NAMALWA (cell line): ENCODE data around the gene PTGER3.
A peak's percentile ranks its signal among the peaks of the same experiment; 100 is the strongest.
"Not testable (repeated sequence)": the region's sequence is repeated elsewhere in the genome, so short reads cannot be mapped to it uniquely, and the experiment has no call there.

ENCODE experiments used
- DNase-seq: peaks from one replicate; pipeline ENCODE4 v3.0.0-alpha.2; 2015; ENCODE audit warnings: low spot score

The PTGER3 gene

DNA sequence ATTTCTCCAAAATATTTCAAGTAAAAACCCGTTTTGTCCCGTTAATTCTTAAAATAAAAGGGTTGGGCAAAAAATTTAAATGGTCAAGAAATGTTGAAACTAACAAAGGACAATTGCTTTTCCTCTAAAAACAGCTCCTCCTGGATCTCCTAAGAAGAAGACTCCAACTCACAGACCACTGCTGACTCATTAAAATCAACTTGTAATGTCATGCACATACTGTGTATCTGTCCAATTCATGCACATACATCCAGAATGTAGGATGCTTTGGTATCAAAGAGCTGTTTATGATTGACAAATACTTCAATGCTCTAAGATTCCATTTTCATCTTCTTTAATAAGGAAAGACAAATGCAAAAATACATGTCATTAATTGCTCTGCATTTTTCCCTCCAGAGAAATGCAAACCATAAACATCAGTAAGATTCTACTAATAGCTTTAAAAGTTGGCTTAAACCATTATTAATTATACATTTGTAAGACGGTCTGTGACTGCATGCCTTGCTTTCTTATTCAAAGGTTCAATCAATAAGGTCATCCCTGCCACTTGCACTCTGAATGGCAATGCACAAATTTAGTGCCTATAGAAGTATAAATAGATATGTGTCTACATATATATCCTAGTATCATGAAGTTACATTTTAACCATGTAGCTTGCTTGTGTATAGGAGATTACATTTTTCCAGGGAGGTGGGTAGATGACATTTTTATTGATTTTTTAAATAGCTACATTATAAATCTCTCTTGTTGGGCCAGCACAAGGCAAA, 44.7 kb downstream of the PTGER3 start:
- DNase-seq = no peak

DNA sequence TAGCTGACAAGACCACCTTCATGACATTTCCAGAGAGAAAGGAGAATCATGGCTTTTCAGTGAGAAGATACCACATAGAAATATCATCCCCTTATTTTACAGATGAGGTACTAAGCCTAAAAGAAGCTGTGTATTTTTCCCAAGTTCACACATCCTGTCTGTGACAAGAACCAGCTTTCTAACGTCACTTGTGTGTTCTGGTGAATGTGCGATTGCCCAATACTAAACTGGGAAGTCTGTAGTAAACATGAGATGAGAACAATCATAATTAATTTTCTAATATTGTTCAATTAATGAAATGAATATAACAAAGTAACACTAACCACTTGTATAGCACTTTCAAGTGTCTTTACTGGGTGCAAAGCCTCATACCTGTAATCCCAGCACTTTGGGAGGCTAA, 46.0 kb downstream of the PTGER3 start:
- DNase-seq = no peak

- DNase-seq = no peak
These were observed 49.8 kb downstream of the PTGER3 start for GRCh38 chr1:70997793-70998192.

GRCh38 chr1:70994753-70995268, 52.8 kb downstream of the PTGER3 start:
- DNase-seq = no peak

DNA sequence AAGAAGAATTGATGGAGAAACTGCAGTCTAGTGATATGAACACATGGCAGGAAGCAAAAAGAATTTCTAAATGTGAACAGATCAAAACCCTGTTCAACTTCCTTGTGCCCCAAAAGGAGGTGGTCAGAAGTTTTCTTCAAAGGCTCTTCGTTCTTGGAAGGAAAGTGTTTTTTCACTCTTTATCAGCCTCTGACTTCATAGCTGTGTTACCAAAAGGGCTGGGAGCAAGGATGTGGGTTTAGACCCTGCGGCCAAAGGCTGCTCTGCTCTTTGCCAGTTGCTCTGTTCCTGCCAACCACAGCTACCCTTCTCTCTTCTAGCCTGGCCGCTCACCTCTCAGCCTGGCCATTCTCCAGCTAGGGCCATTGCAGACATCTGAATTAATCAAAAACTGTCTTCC, 53.8 kb downstream of the PTGER3 start:
- no peak for DNase-seq

DNA sequence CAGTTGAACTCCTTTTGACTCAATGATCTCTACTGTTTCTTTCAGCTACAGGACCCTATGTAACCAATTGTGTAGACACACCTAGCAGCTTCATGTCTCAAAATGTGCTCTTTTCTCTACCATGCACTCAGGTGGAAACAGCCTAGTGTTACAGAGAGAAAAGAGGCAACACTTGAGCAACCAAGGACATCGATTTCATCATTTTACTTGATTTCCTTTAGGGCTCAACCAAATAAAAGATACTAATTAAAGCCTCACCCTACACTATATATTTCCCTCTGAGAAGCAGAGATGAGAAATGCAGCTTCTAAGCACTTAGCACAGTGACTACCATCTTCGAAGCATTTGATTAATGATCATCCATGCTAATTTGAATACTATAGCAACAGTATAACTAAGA, 55.1 kb downstream of the PTGER3 start:
- DNase-seq = peak; percentile 7

DNA sequence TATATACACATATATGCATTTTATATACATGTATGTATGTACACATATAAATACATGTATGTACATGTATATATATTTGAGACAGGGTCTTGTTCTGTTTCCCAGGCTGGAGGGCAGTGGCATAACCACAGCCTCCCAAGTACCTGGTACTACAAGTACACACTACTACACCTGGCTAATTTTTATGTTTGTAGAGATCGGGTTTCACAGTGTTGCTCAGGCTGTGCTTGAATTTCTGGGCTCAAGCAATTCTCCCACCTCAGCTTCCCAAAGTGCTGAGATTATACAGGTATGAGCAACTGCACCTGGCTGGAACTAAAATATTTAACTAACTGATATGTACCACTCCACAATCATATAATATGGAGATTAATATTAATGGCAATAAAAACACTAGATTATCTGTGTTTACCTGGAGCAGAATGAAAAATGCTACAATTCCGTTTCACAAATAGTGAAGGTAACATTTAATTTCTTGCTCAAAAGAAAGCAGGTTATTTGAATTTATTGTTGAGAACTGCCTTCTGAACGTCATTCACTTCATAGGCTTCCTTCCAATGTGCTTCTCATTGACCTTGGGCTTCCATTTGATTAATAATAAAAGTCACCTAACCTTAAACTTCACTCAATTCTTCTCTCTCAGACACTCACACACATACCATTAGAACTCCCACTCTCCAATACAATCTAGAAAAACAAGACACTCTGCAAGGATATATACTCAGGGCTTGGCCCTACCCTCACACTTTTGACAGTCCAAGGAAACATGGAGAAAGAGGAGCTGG, 57.0 kb downstream of the PTGER3 start:
- DNase-seq = no peak

DNA sequence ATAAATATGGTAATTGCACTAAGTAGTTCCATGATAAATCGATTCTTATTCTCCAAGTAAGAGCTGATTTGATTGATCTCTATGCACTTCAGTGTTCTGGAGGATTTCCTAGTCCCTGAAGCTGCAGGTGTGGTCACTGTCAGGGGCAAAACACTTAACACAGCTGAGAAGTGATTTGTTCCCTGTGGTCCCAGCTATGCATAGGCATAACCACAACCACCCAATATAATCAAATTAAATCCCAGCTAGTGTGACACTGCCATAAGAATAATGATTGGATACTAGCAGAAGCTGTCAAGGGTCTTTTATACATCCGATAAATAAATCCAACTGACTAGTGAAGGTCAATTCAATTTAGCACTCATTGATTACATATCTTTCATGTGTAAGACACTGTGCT, 60.1 kb downstream of the PTGER3 start:
- no peak for DNase-seq

DNA sequence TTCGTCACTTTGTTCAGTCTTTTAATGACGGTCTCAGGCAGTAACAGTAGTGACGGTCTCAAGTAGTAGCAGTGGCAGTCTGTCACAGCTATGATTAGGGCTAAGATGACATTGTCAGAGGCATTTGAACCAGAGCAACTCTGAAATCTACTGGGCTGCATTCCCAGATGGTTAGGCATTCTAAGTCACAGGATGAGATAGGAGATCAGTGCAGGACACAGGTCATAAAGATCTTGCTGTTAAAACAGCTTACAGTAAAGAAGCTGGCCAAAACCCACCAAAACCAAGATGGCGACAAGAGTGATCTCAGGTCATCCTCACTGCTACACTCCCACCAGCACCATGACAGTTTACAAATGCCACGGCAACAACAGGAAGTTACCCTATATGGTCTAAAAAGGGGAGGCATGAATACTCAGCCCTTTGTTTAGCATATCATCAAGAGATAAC, 61.8 kb downstream of the PTGER3 start:
- not testable (repeated sequence) for DNase-seq

GRCh38 chr1:70985278-70985677, 62.3 kb downstream of the PTGER3 start:
- not testable (repeated sequence) for DNase-seq

- no peak for DNase-seq
These were observed 67.3 kb downstream of the PTGER3 start for GRCh38 chr1:70980361-70980760.

DNA sequence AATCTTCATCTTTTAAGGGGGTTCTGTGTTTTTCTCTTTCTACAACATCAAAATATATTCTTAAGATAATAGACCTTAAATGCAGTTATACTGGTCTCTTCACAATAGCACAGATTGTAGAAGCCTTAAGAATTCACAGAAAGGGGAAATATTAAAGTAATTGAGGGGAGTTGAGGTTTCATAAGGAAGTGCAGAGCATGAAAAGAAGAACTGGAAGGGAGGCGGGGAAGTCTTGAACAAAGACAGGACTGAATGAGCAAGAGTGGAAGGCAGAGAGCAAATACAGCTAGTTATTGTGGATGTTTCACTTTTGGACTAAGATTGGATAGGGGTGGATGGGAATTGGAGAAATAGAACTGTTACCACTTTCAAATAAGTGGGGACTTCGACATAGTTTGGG, 67.7 kb downstream of the PTGER3 start:
- no peak for DNase-seq

- no peak for DNase-seq
These were observed 68.3 kb downstream of the PTGER3 start for GRCh38 chr1:70979313-70979712.

DNA sequence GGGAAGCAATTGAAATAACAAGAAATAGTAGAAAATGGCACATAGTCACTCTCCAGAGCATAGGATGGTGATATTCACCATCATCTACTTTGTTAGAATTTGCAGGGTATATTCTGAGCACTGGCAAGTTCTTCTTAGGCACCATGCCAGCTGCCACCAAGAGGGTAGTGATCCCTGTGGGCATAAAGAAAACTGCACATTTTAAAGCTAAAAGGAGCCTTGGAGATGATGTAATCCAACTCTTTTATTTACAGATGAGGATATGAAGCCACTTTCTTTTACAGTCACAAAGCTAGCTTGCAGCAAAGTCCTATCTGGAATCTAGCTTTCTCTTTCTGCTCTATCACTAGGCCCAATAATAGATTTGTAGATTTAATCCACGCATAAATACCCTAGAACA, 69.0 kb downstream of the PTGER3 start:
- no peak for DNase-seq

DNA sequence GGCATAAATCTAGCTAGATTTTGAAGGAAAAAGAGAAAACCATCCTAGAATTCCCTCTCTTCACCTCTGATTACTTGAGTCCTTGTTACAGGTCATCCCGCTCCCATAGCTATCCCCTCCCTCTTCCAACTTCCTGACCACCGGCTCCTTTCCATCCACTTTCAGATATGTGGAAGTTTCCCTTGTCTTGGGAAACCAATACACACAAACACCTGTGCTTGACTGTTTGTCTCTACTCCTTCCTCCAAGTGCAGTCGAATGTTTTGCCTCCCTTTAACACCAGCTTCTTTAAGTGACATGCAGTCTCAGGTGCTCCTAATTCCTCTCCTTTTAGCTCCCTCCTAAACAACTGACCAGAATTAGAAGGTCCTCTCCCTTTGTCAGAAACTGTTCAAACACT, 70.0 kb downstream of the PTGER3 start:
- DNase-seq = no peak

DNA sequence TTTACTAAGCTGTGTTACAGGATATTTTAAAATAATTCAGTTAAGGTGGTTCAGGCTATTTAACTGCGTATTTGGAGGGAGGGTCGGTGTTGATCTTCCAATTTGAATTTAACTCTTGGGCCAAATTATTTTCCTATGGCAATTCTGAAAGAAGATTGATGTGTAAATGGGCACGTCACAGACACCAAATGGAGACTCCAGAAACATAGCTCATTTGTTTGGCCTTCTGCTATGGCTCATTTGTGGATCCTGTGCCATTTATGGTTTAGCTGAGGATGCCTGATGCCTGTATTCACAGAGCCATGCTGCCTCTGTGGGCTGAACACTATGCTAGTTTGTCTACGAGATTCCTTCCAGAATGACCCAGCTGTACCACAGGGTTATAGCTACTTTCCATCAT, 70.6 kb downstream of the PTGER3 start:
- DNase-seq = no peak

DNA sequence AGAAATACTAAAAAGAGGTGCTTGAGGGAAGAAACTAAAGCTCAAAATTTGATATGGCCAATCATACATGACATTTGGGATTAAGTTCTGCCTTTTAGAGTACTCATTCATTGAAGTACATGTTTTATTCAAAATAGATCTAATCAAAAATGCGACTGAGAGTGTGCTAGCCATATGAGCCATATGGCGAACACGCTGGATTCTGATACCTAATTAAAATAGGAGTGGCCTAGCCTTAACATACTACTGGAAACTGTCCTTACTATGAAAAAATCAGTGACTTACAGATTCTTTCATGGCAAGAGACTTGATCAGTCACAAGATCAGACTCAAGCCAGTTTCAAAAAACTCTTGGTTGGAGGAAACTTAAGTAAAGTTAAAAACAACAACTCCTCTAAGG, 73.9 kb downstream of the PTGER3 start:
- DNase-seq = no peak

- no peak for DNase-seq
These were observed 77.2 kb downstream of the PTGER3 start for GRCh38 chr1:70970407-70970806.

DNA sequence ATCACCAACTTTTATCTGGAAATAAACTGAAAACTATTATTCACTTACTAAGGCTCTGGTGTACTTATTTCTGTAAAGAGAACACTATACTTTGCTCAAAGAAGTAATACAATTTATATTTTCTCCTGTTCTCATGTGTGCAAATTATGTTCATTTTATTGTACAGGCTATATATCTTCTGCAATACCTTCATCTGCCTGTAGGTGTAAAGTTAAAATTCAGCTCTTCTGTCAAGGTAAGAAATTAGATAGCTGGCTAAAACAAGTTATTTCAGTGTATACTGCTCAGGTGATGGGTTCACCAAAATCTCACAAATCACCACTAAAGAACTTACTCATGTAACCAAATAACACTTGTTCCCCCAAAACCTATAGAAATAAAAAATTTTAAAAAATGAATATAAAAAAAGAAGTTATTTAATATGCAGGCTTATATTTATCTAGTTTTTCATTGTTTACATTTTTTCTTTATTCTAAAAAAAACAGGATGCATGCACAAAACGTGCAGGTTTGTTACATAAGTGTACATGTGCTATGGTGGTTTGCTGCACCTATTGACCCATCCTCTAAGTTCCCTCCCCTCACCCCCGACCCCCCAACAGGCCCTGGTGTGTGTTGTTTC, 81.5 kb downstream of the PTGER3 start:
- peak; percentile 41 for DNase-seq

GRCh38 chr1:70963374-70963773, 84.2 kb downstream of the PTGER3 start:
- no peak for DNase-seq

- no peak for DNase-seq
These were observed 86.1 kb downstream of the PTGER3 start for GRCh38 chr1:70961374-70961975.

DNA sequence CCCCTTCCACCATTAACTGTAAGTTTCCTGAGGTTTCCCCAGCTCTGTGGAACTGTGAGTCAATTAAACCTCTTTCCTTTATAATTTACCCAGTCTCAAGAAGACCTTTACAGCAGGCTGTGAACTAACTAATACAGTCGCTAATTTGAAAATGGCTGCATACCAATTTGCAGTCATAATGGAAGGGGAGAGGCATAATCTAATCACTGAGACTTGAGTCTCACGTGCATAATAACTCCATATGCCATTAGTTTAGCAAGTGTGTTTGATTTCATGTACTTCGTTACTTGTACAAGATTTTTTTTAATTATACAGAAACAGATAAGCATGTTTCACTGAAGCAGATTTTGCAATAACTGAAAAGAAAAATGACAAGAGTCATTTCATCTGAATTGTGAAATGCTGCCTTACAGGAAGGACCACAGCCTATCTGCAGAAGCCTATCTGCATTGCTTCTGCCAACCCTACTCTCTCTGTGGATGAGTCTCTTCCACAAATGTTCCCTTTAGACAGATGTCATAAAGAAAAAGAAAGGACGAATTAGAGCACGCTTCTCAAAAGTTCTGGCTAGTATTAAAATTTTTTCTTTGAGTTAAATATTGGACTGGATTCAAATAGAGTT, 99.1 kb downstream of the PTGER3 start:
- DNase-seq = no peak
